ENCODE measurements around the gene CFTR. TPM values are rescaled to one million over a fixed set of nuclear protein-coding genes. Genes with fewer than 3 reads are reported as not detected.

Gene CFTR
- total and polyA plus RNA-seq, 10 of the 15 experiments (the other 5 are each of a cell fraction or from before 2014, with no cell fraction given): 0.02 to 2.3 (median 0.21) TPM; not detected in 1

DNA sequence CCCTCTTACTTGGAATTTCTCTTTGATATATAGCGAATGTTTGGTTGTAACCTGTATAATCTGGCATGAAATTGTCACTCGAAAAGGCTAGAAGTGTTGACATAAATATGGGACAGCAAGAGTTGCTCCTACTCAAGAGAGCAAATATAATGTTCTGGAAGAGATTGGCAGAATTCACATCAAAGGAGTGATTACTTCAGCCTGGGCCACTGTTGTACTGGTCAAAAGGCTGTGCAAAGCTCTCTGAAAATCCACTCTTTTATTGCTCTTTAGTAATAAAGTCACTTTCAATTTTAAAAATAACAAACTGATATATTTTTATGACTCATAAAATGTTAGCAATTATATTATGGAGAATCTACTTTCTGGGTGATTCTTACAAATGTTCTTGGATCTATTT is 58.2 kb downstream of the CFTR start:
- no peak for TF ChIP-seq FOXK2 (IDR thresholded peaks at IDR 0.05)
- H4K20me1 ChIP-seq (ENCODE audit: control insufficient read depth, insufficient read depth): no peaks in the 10 kb centered on the region
- H3K4me1 ChIP-seq (ENCODE audit: control insufficient read depth, insufficient read depth, low read length): no peaks in the 10 kb centered on the region
- no peak overlapping the region for H3K4me2 ChIP-seq (ENCODE audit: control insufficient read depth, insufficient read depth)
- ChIA-PET POLR2A (no interaction called here), RAD21 (ENCODE audit: unreplicated experiment) (no interaction called here), SMC1A (ENCODE audit: uncharacterized antibody, unreplicated experiment) (interaction anchor here (0.7 to 2.4 kb wide), 3 partner anchors 10 to 79 kb away, joined by 3 to 10 read pairs (median 5); no protein-coding TSS in a partner anchor), CTCF (no interaction called here)
- no peaks in the 10 kb centered on the region for H3K36me3 ChIP-seq (ENCODE audit: control insufficient read depth in 2 of 2, insufficient read depth in 2 of 2, low read length in 1 of 2)
- intact Hi-C loops (cut with micrococcal nuclease; ENCODE audit: unreplicated experiment): no loop called here
- H2AFZ ChIP-seq (ENCODE audit: control insufficient read depth, low read depth, low read length): no peak overlapping the region
- 0% methylated on average over 2 of the region's 2 CpGs for WGBS (ENCODE audit: insufficient coverage, insufficient replicate concordance, low lambda C conversion rate, missing lambda C conversion rate)
- H3K9me3 ChIP-seq (replicated peaks; ENCODE audit: control insufficient read depth, insufficient read depth, low read length): no peaks in the 10 kb centered on the region
- no peak overlapping the region for H3K9ac ChIP-seq (ENCODE audit: control insufficient read depth, insufficient read depth, low read length)
- no peaks in the 10 kb centered on the region for H3K79me2 ChIP-seq (ENCODE audit: control insufficient read depth, insufficient read depth, low read length)
- ATAC-seq: no peak
- no peaks in the 10 kb centered on the region for H3K27me3 ChIP-seq (replicated peaks in 1 of 2; ENCODE audit: control insufficient read depth in 2 of 2, insufficient read depth in 2 of 2, low read length in 1 of 2)
- in situ Hi-C loops (cut with MboI): no loop called here
- no peak for DNase-seq (ENCODE audit: low read depth, low spot score)
- no TSS peak for BruUV-seq (replicated peaks)
- H3K27ac ChIP-seq (ENCODE audit: control insufficient read depth, insufficient read depth): no peak overlapping the region
- FAIRE-seq: no peak
- H3K4me3 ChIP-seq: no peak overlapping the region

DNA sequence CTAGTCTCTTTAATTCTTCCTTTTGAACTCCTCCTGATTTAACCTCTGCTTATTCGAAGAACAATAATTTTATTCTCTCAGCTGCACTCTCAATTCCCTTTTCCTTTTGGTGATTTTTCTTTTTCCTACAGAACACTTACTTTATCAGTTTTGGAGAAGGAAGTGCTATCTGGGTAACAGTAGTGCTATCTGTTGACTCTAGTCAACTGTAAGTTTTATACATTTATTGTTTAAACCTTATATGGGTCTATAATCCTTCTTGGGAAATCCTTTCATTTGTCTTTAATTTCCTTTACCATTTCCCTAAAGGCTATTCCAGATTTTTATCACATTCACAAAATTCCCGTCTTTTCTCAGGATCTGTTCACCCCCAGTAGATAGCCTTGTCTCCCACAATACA is 64.2 kb downstream of the CFTR start:
- Histone ChIP-seq H3K79me2 (ENCODE audit: control insufficient read depth, insufficient read depth, low read length) (no peaks in the 10 kb centered on the region), H3K36me3 (ENCODE audit: control insufficient read depth in 2 of 2, insufficient read depth in 2 of 2, low read length in 1 of 2) (no peaks in the 10 kb centered on the region), H3K9ac (ENCODE audit: control insufficient read depth, insufficient read depth, low read length) (no peak overlapping the region), H3K27ac (ENCODE audit: control insufficient read depth, insufficient read depth) (no peak overlapping the region), H3K4me1 (ENCODE audit: control insufficient read depth, insufficient read depth, low read length) (no peaks in the 10 kb centered on the region), H3K27me3 (replicated peaks in 1 of 2; ENCODE audit: control insufficient read depth in 2 of 2, insufficient read depth in 2 of 2, low read length in 1 of 2) (0 out of 4 replicates have a peak, but pooled peaks cover 0 to 3% of the 10 kb centered on the region in 2 experiments), H3K4me2 (ENCODE audit: control insufficient read depth, insufficient read depth) (no peak overlapping the region), H4K20me1 (ENCODE audit: control insufficient read depth, insufficient read depth) (no peaks in the 10 kb centered on the region), H2AFZ (ENCODE audit: control insufficient read depth, low read depth, low read length) (no peak overlapping the region), H3K9me3 (replicated peaks; ENCODE audit: control insufficient read depth, insufficient read depth, low read length) (no peaks in the 10 kb centered on the region), H3K4me3 (no peak overlapping the region)
- POLR2A ChIA-PET: no interaction called here
- 0% methylated on average over 2 of the region's 2 CpGs for WGBS (ENCODE audit: insufficient coverage, insufficient replicate concordance, low lambda C conversion rate, missing lambda C conversion rate)
- BruUV-seq (replicated peaks): no TSS peak
- no peak for FAIRE-seq
- no peak for TF ChIP-seq MEF2A (IDR thresholded peaks at IDR 0.05; ENCODE audit: insufficient read depth, low read depth, low read length)
- TF ChIP-seq NR2C1 (IDR thresholded peaks at IDR 0.05): no peak
- TF ChIP-seq WRNIP1 (IDR thresholded peaks at IDR 0.05; ENCODE audit: borderline replicate concordance, low read depth, low read length): no peak
- CTCF ChIA-PET: no interaction called here
- RAD21 ChIA-PET (ENCODE audit: unreplicated experiment): no interaction called here
- in situ Hi-C loops (cut with MboI): no loop called here
- no peak for DNase-seq (ENCODE audit: low read depth, low spot score)
- SMC1A ChIA-PET (ENCODE audit: uncharacterized antibody, unreplicated experiment): interaction anchor here (0.6 kb wide), 1 partner anchor 8 kb away, joined by 3 read pairs; no protein-coding TSS in a partner anchor
- no peak for ATAC-seq
- intact Hi-C loops (cut with micrococcal nuclease; ENCODE audit: unreplicated experiment): no loop called here

All from GM12878 (cell line).